PC-3 (cell line): ENCODE results near the gene INTS6L.

Source experiments
- EZH2 ChIP-seq: fragments of 300-600 bp; sonication (generic); IDR thresholded peaks from one replicate; pipeline ENCODE4 v1.6.1; 2017; ENCODE audit warnings: antibody characterized with exemption, mild to moderate bottlenecking, low read length; ENCODE audit not compliant: unreplicated experiment
- EZH2phosphoT487 ChIP-seq: fragments of 300-600 bp; sonication (generic); IDR thresholded peaks from 2 replicates; pipeline ENCODE4 v1.6.1; 2018; ENCODE audit warnings: mild to moderate bottlenecking, antibody characterized with exemption, low read length, borderline replicate concordance

DNA sequence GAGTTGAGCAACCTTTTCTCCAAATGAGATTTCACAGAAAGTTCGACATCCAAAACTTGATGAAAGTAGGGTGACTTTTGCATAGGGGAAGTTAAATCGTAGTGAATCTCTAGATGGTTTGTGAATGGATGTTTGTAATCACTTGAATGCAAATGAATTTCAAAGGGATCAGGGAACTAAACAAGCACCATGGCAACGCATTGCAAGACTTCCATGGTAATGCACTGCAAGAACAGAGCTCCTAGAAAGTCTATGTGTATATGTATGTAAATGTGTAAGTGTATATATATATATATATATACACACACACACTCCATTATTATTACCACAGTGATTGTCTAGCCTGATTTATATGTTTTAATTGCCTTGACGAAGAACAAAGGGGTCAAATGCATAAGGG, 27.3 kb downstream of the INTS6L start:
- TF ChIP-seq EZH2 (no peak), EZH2phosphoT487 (no peak)
